ENCODE measurements around the gene LMOD3.

LMOD3 gene

DNA sequence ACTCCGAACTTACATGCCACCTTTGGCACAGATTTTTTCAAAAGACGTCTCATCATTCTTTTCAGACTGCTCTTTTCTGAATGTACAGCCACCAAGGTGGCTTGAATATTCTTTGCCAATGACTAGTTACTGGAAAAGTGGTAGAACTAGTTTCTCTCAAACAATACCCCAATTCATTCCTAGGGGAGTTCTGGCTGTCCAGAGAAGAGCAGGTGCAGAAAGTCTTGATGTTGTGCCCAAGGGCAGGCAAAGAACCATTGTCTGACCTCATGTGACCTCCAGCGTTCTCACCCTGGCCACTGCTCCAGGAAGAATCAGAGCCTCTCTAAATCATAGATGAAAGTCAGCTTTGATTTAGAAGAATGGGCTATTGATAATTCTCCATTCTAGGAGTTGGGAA lies 5.5 kb downstream of the LMOD3 start:
- H3K9ac ChIP-seq: no peak overlapping the region
- no peak overlapping the region for H3K27ac ChIP-seq
- no peaks in the 10 kb centered on the region for H4K20me1 ChIP-seq (ENCODE audit: insufficient read depth)
- no peaks in the 10 kb centered on the region for H3K36me3 ChIP-seq (ENCODE audit: insufficient read depth)
- TF ChIP-seq, protein P1, sequence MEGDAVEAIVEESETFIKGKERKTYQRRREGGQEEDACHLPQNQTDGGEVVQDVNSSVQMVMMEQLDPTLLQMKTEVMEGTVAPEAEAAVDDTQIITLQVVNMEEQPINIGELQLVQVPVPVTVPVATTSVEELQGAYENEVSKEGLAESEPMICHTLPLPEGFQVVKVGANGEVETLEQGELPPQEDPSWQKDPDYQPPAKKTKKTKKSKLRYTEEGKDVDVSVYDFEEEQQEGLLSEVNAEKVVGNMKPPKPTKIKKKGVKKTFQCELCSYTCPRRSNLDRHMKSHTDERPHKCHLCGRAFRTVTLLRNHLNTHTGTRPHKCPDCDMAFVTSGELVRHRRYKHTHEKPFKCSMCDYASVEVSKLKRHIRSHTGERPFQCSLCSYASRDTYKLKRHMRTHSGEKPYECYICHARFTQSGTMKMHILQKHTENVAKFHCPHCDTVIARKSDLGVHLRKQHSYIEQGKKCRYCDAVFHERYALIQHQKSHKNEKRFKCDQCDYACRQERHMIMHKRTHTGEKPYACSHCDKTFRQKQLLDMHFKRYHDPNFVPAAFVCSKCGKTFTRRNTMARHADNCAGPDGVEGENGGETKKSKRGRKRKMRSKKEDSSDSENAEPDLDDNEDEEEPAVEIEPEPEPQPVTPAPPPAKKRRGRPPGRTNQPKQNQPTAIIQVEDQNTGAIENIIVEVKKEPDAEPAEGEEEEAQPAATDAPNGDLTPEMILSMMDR (conservative IDR thresholded peaks at IDR 0.05; ENCODE audit: low read depth, low read length): no peak
- no peak overlapping the region for H3K4me2 ChIP-seq
- H3K4me3 ChIP-seq (IDR thresholded peaks at IDR 0.05; ENCODE audit: insufficient read depth, low read depth, low read length): no peak overlapping the region
- no peak overlapping the region for H2AFZ ChIP-seq (ENCODE audit: low read depth)
- H3K4me1 ChIP-seq (ENCODE audit: low read depth, poor library complexity, severe bottlenecking): peaks cover 17% of the 10 kb centered on the region
- H3K27me3 ChIP-seq (ENCODE audit: insufficient read depth, low read depth): no peaks in the 10 kb centered on the region
- H3K79me2 ChIP-seq (ENCODE audit: insufficient read depth, low read depth): no peaks in the 10 kb centered on the region

GRCh38 chr3:69116162-69116561 lies 6.2 kb downstream of the LMOD3 start:
- H3K4me3 ChIP-seq (IDR thresholded peaks at IDR 0.05; ENCODE audit: insufficient read depth, low read depth, low read length): no peak overlapping the region
- no peaks in the 10 kb centered on the region for H3K27me3 ChIP-seq (ENCODE audit: insufficient read depth, low read depth)
- H3K27ac ChIP-seq: no peak overlapping the region
- no peaks in the 10 kb centered on the region for H3K36me3 ChIP-seq (ENCODE audit: insufficient read depth)
- no peak overlapping the region for H3K9ac ChIP-seq
- H3K4me1 ChIP-seq (ENCODE audit: low read depth, poor library complexity, severe bottlenecking): peaks cover 11% of the 10 kb centered on the region
- no peaks in the 10 kb centered on the region for H4K20me1 ChIP-seq (ENCODE audit: insufficient read depth)
- no peak overlapping the region for H2AFZ ChIP-seq (ENCODE audit: low read depth)
- no peaks in the 10 kb centered on the region for H3K79me2 ChIP-seq (ENCODE audit: insufficient read depth, low read depth)
- TF ChIP-seq, protein P1 (conservative IDR thresholded peaks at IDR 0.05; ENCODE audit: low read depth, low read length): no peak
- no peak overlapping the region for H3K4me2 ChIP-seq

DNA sequence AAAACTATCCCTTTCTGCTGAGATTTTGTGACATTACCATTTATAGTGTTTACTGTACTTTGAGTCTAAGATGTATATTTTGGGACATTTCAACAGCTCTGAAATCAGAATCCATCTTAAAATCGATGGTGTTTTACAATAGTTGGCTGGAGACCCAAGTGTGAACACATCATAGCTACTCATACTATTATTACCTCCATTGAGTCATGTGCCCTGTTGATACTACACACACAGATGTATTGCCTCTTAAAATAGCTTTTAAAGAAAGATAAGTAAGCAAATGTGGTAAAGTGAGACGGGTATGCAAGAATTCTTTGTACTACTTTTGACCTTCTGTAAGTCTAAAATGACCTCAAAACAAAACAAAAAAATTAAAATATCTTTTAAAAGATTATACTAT lies 6.7 kb downstream of the LMOD3 start:
- no peak overlapping the region for H2AFZ ChIP-seq (ENCODE audit: low read depth)
- no peak overlapping the region for H3K27ac ChIP-seq
- TF ChIP-seq, protein P1 (conservative IDR thresholded peaks at IDR 0.05; ENCODE audit: low read depth, low read length): no peak
- no peaks in the 10 kb centered on the region for H3K79me2 ChIP-seq (ENCODE audit: insufficient read depth, low read depth)
- no peaks in the 10 kb centered on the region for H3K36me3 ChIP-seq (ENCODE audit: insufficient read depth)
- no peaks in the 10 kb centered on the region for H3K27me3 ChIP-seq (ENCODE audit: insufficient read depth, low read depth)
- H3K4me2 ChIP-seq: no peak overlapping the region
- peaks cover 9% of the 10 kb centered on the region for H3K4me1 ChIP-seq (ENCODE audit: low read depth, poor library complexity, severe bottlenecking)
- H3K9ac ChIP-seq: no peak overlapping the region
- H4K20me1 ChIP-seq (ENCODE audit: insufficient read depth): no peaks in the 10 kb centered on the region
- H3K4me3 ChIP-seq (IDR thresholded peaks at IDR 0.05; ENCODE audit: insufficient read depth, low read depth, low read length): no peak overlapping the region

- no peak overlapping the region for H3K27ac ChIP-seq
- no peak overlapping the region for H3K4me3 ChIP-seq (IDR thresholded peaks at IDR 0.05; ENCODE audit: insufficient read depth, low read depth, low read length)
- H3K9ac ChIP-seq: no peak overlapping the region
- H3K27me3 ChIP-seq (ENCODE audit: insufficient read depth, low read depth): no peaks in the 10 kb centered on the region
- peaks cover 9% of the 10 kb centered on the region for H3K4me1 ChIP-seq (ENCODE audit: low read depth, poor library complexity, severe bottlenecking)
- TF ChIP-seq, protein P1 (conservative IDR thresholded peaks at IDR 0.05; ENCODE audit: low read depth, low read length): no peak
- H3K36me3 ChIP-seq (ENCODE audit: insufficient read depth): no peaks in the 10 kb centered on the region
- no peaks in the 10 kb centered on the region for H3K79me2 ChIP-seq (ENCODE audit: insufficient read depth, low read depth)
- H2AFZ ChIP-seq (ENCODE audit: low read depth): no peak overlapping the region
- no peak overlapping the region for H3K4me2 ChIP-seq
- H4K20me1 ChIP-seq (ENCODE audit: insufficient read depth): no peaks in the 10 kb centered on the region
Observed at GRCh38 chr3:69113536-69113935, 8.9 kb downstream of the LMOD3 start.

Measured in KMS-11 (cell line).